HuH-7 (cell line): ENCODE data around the gene PHKG2.

Experiments used
- DNase-seq: peaks from one replicate; pipeline ENCODE4 v3.0.0; 2011; ENCODE audit warnings: low spot score

The PHKG2 gene

GRCh38 chr16:30728321-30728720 is 19.9 kb upstream of the PHKG2 start:
- no peak for DNase-seq

- DNase-seq, result no peak
Observed at GRCh38 chr16:30728899-30729672, 19.1 kb upstream of the PHKG2 start.

- DNase-seq, result no peak
Observed at GRCh38 chr16:30731411-30731810, 16.8 kb upstream of the PHKG2 start.

GRCh38 chr16:30736995-30737793 is 11.0 kb upstream of the PHKG2 start:
- no peak for DNase-seq

- DNase-seq, result no peak
Observed at GRCh38 chr16:30737794-30738648, 10.2 kb upstream of the PHKG2 start.

- no peak for DNase-seq
Observed at GRCh38 chr16:30738984-30739951, 9.0 kb upstream of the PHKG2 start.

- no peak for DNase-seq
Observed at GRCh38 chr16:30740364-30741251, 7.6 kb upstream of the PHKG2 start.

- DNase-seq, result no peak
Observed at GRCh38 chr16:30741461-30741914, 6.7 kb upstream of the PHKG2 start.

GRCh38 chr16:30743716-30744115 is 4.5 kb upstream of the PHKG2 start:
- no peak for DNase-seq

- no peak for DNase-seq
Observed at GRCh38 chr16:30744183-30744582, 4.0 kb upstream of the PHKG2 start.

GRCh38 chr16:30745082-30745481 is 3.1 kb upstream of the PHKG2 start:
- no peak for DNase-seq

- DNase-seq, result no peak
Observed at GRCh38 chr16:30746638-30747175, 1.5 kb upstream of the PHKG2 start.

GRCh38 chr16:30747331-30747730 is 894 bp upstream of the PHKG2 start:
- DNase-seq, result no peak

GRCh38 chr16:30748634-30749445 is 615 bp downstream of the PHKG2 start:
- peak; percentile 43 for DNase-seq

GRCh38 chr16:30750201-30750600 is 2.0 kb downstream of the PHKG2 start:
- no peak for DNase-seq

GRCh38 chr16:30750876-30751465 is 2.7 kb downstream of the PHKG2 start:
- DNase-seq, result no peak

- no peak for DNase-seq
Observed at GRCh38 chr16:30753596-30753995, 5.4 kb downstream of the PHKG2 start.

- no peak for DNase-seq
Observed at GRCh38 chr16:30755955-30756780, 7.9 kb downstream of the PHKG2 start.
